ENCODE measurements around the gene NAALADL2. TPM values are rescaled to one million over a fixed set of nuclear protein-coding genes. Genes with fewer than 3 reads are reported as not detected.
"Not testable (repeated sequence)": the region's sequence is repeated elsewhere in the genome, so short reads cannot be mapped to it uniquely, and the experiment has no call there.

The NAALADL2 gene
- total and polyA plus RNA-seq, 2 donors: 0.68 to 4.9 TPM

DNA sequence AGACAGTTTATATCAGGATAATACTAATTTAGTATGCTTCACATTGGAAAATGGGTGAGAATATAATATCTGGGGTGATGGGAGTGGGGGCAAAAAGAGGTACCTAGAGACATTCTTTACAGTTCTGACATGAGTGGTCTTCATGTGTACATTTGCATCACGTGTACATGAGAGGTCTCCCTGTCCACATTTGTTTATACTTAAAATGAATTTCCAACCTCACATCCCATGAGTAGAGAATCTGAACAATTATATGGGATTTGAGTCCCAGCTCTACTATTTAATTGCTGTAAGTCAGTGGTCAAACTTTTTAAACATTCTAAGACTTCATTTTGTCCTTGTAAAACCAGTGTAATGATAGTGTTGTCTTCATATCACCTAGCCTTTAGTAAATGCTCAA lies 408.4 kb downstream of the NAALADL2 start:
- Histone ChIP-seq H3K9me3 (ENCODE audit: control insufficient read depth in 2 of 2, insufficient read depth in 1 of 2, low read length in 1 of 2) (no peaks in the 10 kb centered on the region), H3K36me3 (ENCODE audit: control insufficient read depth in 2 of 2, insufficient read depth in 2 of 2, low read length in 1 of 2) (no peaks in the 10 kb centered on the region), H3K27ac (ENCODE audit: low read depth in 1 of 2, low read length in 1 of 2) (no peak overlapping the region), H3K4me1 (ENCODE audit: control insufficient read depth in 2 of 2, insufficient read depth in 2 of 2, low read length in 2 of 2) (no peaks in the 10 kb centered on the region), H3K27me3 (ENCODE audit: control insufficient read depth in 2 of 2, insufficient read depth in 1 of 2, low read length in 1 of 2) (no peaks in the 10 kb centered on the region), H3K4me3 (ENCODE audit: low read length in 2 of 2) (no peak overlapping the region)
- DNase-seq (ENCODE audit: low read depth in 6 of 9, low spot score in 9 of 9): no peak
- WGBS: 0% methylated on average over 1 of the region's 1 CpG

DNA sequence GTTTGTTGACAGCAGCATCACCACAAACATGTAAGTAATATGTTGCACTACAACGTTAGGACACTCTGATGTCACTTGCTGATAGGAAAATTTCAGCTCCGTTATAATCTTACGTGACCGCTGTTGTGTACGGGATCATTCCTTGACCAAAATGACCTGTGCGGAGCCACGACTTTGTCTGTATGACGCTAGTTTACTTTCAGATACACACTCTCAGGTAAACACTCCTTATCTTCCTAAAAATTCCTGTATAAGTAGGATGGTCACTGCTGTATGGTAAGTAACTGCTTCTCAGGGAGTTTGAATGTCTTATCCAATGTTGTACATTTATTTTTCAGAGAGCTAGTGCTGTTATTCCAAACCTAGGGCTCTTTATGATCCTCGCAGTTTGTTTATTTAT lies 410.3 kb downstream of the NAALADL2 start:
- H3K27me3 ChIP-seq (ENCODE audit: control insufficient read depth in 2 of 2, insufficient read depth in 1 of 2, low read length in 1 of 2): no peaks in the 10 kb centered on the region
- DNase-seq (ENCODE audit: low read depth in 6 of 9, low spot score in 9 of 9): no peak
- H3K4me3 ChIP-seq (ENCODE audit: low read length in 2 of 2): no peak overlapping the region
- H3K9me3 ChIP-seq (ENCODE audit: control insufficient read depth in 2 of 2, insufficient read depth in 1 of 2, low read length in 1 of 2): no peaks in the 10 kb centered on the region
- no peaks in the 10 kb centered on the region for H3K4me1 ChIP-seq (ENCODE audit: control insufficient read depth in 2 of 2, insufficient read depth in 2 of 2, low read length in 2 of 2)
- no peaks in the 10 kb centered on the region for H3K36me3 ChIP-seq (ENCODE audit: control insufficient read depth in 2 of 2, insufficient read depth in 2 of 2, low read length in 1 of 2)
- no peak overlapping the region for H3K27ac ChIP-seq (ENCODE audit: low read depth in 1 of 2, low read length in 1 of 2)
- WGBS: 98% methylated on average over 9 of the region's 9 CpGs

DNA sequence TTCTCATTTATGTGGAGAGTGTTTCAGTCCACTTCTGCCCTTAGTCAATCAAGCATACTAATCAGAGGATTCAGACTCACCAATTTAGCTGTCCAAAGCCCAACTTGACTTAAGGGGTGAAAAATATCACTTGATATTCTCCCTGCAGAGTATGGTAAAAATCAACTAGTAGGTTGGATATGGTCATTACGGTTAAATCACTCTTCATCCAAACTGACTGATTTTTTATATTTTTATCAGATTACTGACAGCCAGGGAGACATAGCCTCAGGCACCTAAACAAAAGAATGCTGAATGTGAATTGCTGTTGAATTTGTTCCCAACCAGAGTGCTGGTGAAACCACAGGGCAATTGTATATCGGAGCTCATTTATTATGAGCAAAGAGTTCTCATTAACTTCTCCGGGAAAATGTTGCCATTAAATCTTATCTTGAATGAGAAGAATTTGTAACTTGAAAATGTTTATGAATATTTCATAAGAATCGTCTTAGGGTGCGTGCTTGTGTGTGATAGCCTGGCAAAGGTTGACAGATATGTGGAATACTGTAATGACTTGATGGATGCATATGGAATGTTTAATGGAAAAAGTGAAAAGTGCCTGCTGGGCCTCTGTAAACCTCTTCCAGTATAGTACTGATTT lies 411.2 kb downstream of the NAALADL2 start:
- Histone ChIP-seq H3K4me3 (ENCODE audit: low read length in 2 of 2) (no peak overlapping the region), H3K4me1 (ENCODE audit: control insufficient read depth in 2 of 2, insufficient read depth in 2 of 2, low read length in 2 of 2) (no peaks in the 10 kb centered on the region), H3K36me3 (ENCODE audit: control insufficient read depth in 2 of 2, insufficient read depth in 2 of 2, low read length in 1 of 2) (no peaks in the 10 kb centered on the region), H3K9me3 (ENCODE audit: control insufficient read depth in 2 of 2, insufficient read depth in 1 of 2, low read length in 1 of 2) (no peaks in the 10 kb centered on the region), H3K27me3 (ENCODE audit: control insufficient read depth in 2 of 2, insufficient read depth in 1 of 2, low read length in 1 of 2) (no peaks in the 10 kb centered on the region), H3K27ac (ENCODE audit: low read depth in 1 of 2, low read length in 1 of 2) (no peak overlapping the region)
- no peak for DNase-seq (ENCODE audit: low read depth in 6 of 9, low spot score in 9 of 9)
- WGBS: 98% methylated on average over 5 of the region's 5 CpGs

DNA sequence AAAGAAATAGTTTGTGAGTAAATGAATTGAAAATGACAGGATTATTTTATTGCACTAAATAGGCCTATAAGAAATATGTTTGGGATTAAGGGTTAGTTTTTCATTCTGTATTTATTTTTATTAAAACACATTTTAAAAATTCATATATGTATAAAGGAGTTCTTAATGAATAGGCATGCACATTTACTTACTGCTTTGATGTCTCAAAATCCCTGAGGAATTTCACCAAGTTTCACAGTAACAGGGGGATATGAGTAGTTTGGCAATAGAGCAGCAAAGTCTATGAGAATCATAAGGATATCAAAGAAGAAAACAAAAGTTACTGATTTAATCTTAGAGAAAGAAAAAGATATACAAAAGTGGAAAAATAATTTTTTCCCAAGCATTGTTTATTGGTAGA lies 411.7 kb downstream of the NAALADL2 start:
- no peak overlapping the region for H3K27ac ChIP-seq (ENCODE audit: low read depth in 1 of 2, low read length in 1 of 2)
- H3K36me3 ChIP-seq (ENCODE audit: control insufficient read depth in 2 of 2, insufficient read depth in 2 of 2, low read length in 1 of 2): no peaks in the 10 kb centered on the region
- no peaks in the 10 kb centered on the region for H3K27me3 ChIP-seq (ENCODE audit: control insufficient read depth in 2 of 2, insufficient read depth in 1 of 2, low read length in 1 of 2)
- no peak for DNase-seq (ENCODE audit: low read depth in 6 of 9, low spot score in 9 of 9)
- H3K4me1 ChIP-seq (ENCODE audit: control insufficient read depth in 2 of 2, insufficient read depth in 2 of 2, low read length in 2 of 2): no peaks in the 10 kb centered on the region
- H3K9me3 ChIP-seq (ENCODE audit: control insufficient read depth in 2 of 2, insufficient read depth in 1 of 2, low read length in 1 of 2): no peaks in the 10 kb centered on the region
- H3K4me3 ChIP-seq (ENCODE audit: low read length in 2 of 2): no peak overlapping the region

DNA sequence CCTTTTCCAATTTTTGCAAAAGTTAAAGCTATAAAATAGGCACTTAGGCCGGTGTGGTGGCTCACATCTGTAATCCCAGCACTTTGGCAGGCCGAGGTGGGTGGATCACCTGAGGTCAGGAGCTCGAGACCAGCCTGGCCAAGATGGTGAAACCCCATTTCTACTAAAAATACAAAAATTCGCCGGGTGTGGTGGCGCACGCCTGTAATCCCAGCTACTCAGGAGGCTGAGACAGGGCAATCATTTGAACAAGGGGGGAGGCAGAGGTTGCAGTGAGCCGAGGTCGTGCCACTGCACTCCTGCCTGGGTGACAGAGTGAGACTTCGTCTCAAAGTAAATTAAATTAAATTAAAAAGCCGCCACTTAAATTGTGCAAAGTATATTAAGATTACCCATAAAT lies 412.3 kb downstream of the NAALADL2 start:
- H3K4me1 ChIP-seq (ENCODE audit: control insufficient read depth in 2 of 2, insufficient read depth in 2 of 2, low read length in 2 of 2); H3K27me3 ChIP-seq (ENCODE audit: control insufficient read depth in 2 of 2, insufficient read depth in 1 of 2, low read length in 1 of 2); H3K36me3 ChIP-seq (ENCODE audit: control insufficient read depth in 2 of 2, insufficient read depth in 2 of 2, low read length in 1 of 2); DNase-seq (ENCODE audit: low read depth in 6 of 9, low spot score in 9 of 9); H3K27ac ChIP-seq (ENCODE audit: low read depth in 1 of 2, low read length in 1 of 2); H3K4me3 ChIP-seq (ENCODE audit: low read length in 2 of 2); H3K9me3 ChIP-seq (ENCODE audit: control insufficient read depth in 2 of 2, insufficient read depth in 1 of 2, low read length in 1 of 2): not testable (repeated sequence)
- WGBS: 97% methylated on average over 11 of the region's 11 CpGs

DNA sequence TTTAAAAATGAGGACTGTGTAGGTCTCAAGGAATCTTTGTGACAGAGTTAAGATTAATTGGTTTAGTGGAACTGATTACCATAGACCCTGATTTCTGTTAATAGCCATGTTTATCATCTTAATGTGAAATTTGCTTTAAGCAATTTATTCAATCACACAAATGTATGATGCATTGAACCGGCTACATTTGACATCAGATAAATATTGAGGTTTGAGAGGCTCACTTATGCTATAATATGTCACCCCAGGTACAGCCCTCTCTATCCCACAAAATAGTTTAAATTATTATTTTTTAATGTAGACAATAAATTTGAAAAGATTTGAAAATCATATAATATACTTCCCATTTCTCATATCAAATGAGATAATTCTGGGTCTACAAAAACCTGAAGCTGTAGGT lies 413.3 kb downstream of the NAALADL2 start:
- whole genome bisulfite sequencing: 97% methylated on average over 1 of the region's 1 CpG
- Histone ChIP-seq H3K27me3 (ENCODE audit: control insufficient read depth in 2 of 2, insufficient read depth in 1 of 2, low read length in 1 of 2) (no peaks in the 10 kb centered on the region), H3K4me1 (ENCODE audit: control insufficient read depth in 2 of 2, insufficient read depth in 2 of 2, low read length in 2 of 2) (no peaks in the 10 kb centered on the region), H3K4me3 (ENCODE audit: low read length in 2 of 2) (no peak overlapping the region), H3K9me3 (ENCODE audit: control insufficient read depth in 2 of 2, insufficient read depth in 1 of 2, low read length in 1 of 2) (no peaks in the 10 kb centered on the region), H3K27ac (ENCODE audit: low read depth in 1 of 2, low read length in 1 of 2) (no peak overlapping the region), H3K36me3 (ENCODE audit: control insufficient read depth in 2 of 2, insufficient read depth in 2 of 2, low read length in 1 of 2) (no peaks in the 10 kb centered on the region)
- DNase-seq (ENCODE audit: low read depth in 6 of 9, low spot score in 9 of 9): no peak

DNA sequence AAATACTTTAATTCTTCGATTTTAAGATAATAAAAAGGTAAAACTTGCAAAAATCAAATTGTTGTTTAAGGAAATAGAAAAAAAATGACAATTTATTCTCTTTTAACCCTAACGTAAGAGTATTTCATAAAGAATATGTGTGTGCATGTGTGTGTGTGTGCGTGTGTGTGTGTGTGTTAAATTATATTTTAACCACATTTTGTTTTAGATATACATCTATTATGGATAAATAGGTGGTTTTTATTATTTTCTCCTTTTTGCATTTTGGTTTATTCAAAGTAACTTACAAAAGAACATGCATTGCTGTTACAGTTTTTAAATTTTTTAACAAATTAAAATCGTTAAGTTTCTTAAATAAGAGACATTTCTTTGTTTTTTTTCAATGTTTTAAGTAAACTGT lies 414.4 kb downstream of the NAALADL2 start:
- WGBS: 96% methylated on average over 4 of the region's 4 CpGs
- DNase-seq (ENCODE audit: low read depth in 6 of 9, low spot score in 9 of 9): no peak

DNA sequence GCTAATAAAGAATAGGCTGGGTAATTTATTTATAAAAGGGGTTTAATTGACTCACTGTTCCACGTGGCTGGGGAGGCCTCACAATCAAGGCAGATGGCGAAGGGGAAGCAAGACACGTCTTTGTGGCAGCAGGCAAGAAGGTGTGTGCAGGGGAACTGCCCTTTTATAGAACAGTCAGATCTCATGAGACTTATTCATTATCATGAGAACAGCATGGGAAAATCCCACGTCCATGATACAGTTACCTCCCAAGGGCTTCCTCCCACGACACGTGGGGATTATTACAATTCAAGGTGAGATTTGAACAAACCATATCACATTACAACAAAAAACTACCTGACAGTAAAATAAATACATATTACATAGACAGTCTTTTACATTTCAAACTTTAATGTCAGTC lies 414.9 kb downstream of the NAALADL2 start:
- no peaks in the 10 kb centered on the region for H3K9me3 ChIP-seq (ENCODE audit: control insufficient read depth in 2 of 2, insufficient read depth in 1 of 2, low read length in 1 of 2)
- no peaks in the 10 kb centered on the region for H3K4me1 ChIP-seq (ENCODE audit: control insufficient read depth in 2 of 2, insufficient read depth in 2 of 2, low read length in 2 of 2)
- no peak overlapping the region for H3K27ac ChIP-seq (ENCODE audit: low read depth in 1 of 2, low read length in 1 of 2)
- no peak for DNase-seq (ENCODE audit: low read depth in 6 of 9, low spot score in 9 of 9)
- no peak overlapping the region for H3K4me3 ChIP-seq (ENCODE audit: low read length in 2 of 2)
- WGBS: 94% methylated on average over 6 of the region's 6 CpGs
- H3K36me3 ChIP-seq (ENCODE audit: control insufficient read depth in 2 of 2, insufficient read depth in 2 of 2, low read length in 1 of 2): no peaks in the 10 kb centered on the region
- no peaks in the 10 kb centered on the region for H3K27me3 ChIP-seq (ENCODE audit: control insufficient read depth in 2 of 2, insufficient read depth in 1 of 2, low read length in 1 of 2)

More for the DNA sequence above, 414.4 kb downstream of the NAALADL2 start:
- Histone ChIP-seq H3K27me3 (ENCODE audit: control insufficient read depth in 2 of 2, insufficient read depth in 1 of 2, low read length in 1 of 2) (no peaks in the 10 kb centered on the region), H3K9me3 (ENCODE audit: control insufficient read depth in 2 of 2, insufficient read depth in 1 of 2, low read length in 1 of 2) (no peaks in the 10 kb centered on the region), H3K36me3 (ENCODE audit: control insufficient read depth in 2 of 2, insufficient read depth in 2 of 2, low read length in 1 of 2) (no peaks in the 10 kb centered on the region), H3K4me3 (ENCODE audit: low read length in 2 of 2) (no peak overlapping the region), H3K4me1 (ENCODE audit: control insufficient read depth in 2 of 2, insufficient read depth in 2 of 2, low read length in 2 of 2) (no peaks in the 10 kb centered on the region), H3K27ac (ENCODE audit: low read depth in 1 of 2, low read length in 1 of 2) (no peak overlapping the region)

DNA sequence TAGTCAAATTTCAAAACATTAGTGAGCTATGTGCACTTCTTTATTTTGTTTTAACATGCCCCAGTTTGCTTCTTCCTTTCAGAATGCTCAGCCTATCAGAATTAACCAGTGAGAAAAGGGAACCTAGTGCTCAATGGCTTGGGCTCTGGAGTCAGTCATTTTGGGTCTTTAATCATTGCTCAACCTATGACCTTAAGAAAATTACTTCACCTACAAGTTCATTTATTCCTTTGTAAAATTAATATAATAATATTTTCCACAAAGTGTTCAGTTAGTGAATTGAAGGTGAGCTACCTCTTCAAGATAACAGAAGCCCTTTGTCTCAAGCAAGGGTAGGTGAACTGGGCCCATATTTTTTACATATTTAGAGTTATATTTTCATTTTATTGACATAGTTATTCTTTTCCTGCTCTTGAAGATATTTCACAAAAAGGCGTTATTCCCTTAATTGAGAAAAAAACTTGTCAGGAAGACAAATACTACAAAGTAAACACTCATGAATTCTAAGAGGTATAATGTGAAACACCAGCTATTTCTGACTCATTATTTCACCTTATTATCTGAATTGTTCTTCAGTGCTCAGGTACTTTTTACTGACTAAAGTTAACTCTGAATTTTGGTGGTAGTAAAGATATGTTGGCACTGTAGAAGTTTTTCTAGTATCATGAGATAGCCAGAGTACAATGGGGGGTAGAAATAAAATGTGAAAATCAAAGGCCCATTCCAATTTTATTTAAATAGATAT lies 415.5 kb downstream of the NAALADL2 start:
- Histone ChIP-seq H3K4me1 (ENCODE audit: control insufficient read depth in 2 of 2, insufficient read depth in 2 of 2, low read length in 2 of 2) (no peaks in the 10 kb centered on the region), H3K36me3 (ENCODE audit: control insufficient read depth in 2 of 2, insufficient read depth in 2 of 2, low read length in 1 of 2) (no peaks in the 10 kb centered on the region), H3K9me3 (ENCODE audit: control insufficient read depth in 2 of 2, insufficient read depth in 1 of 2, low read length in 1 of 2) (no peaks in the 10 kb centered on the region), H3K4me3 (ENCODE audit: low read length in 2 of 2) (no peak overlapping the region), H3K27me3 (ENCODE audit: control insufficient read depth in 2 of 2, insufficient read depth in 1 of 2, low read length in 1 of 2) (no peaks in the 10 kb centered on the region), H3K27ac (ENCODE audit: low read depth in 1 of 2, low read length in 1 of 2) (no peak overlapping the region)
- peak in 1 of 9 donors; percentile 9 for DNase-seq (ENCODE audit: low read depth in 6 of 9, low spot score in 9 of 9)
- 100% methylated on average over 1 of the region's 1 CpG for WGBS

Data from thymus (tissue), 11 donors.